Measurements from ENCODE around the gene PRCC. TPM values are rescaled to one million over a fixed set of nuclear protein-coding genes. Genes with fewer than 3 reads are reported as not detected.

PRCC gene
- total RNA-seq, 1 donor from 2014 or later = 9.2 TPM

GRCh38 chr1:156746406-156746727, 21.0 kb upstream of the PRCC start:
- FAIRE-seq = no peak
- Histone ChIP-seq H3K4me3 (ENCODE audit: low read depth, low read length) (peak overlapping the region; percentile 37), H3K27me3 (ENCODE audit: control insufficient read depth, insufficient read depth, low read length) (no peaks in the 10 kb centered on the region), H3K36me3 (ENCODE audit: control insufficient read depth, insufficient read depth, low read length) (peaks cover 13% of the 10 kb centered on the region)
- TF ChIP-seq CTCF (IDR thresholded peaks at IDR 0.05; ENCODE audit: insufficient read depth, low read length, severe bottlenecking) = no peak
- DNase-seq (ENCODE audit: low read depth) = no peak

- Histone ChIP-seq H3K27me3 (ENCODE audit: control insufficient read depth, insufficient read depth, low read length) (no peaks in the 10 kb centered on the region), H3K36me3 (ENCODE audit: control insufficient read depth, insufficient read depth, low read length) (peaks cover 13% of the 10 kb centered on the region), H3K4me3 (ENCODE audit: low read depth, low read length) (peak overlapping the region; percentile 37)
- FAIRE-seq (no peak), DNase-seq (ENCODE audit: low read depth) (peak; percentile 76)
- TF ChIP-seq CTCF (IDR thresholded peaks at IDR 0.05; ENCODE audit: insufficient read depth, low read length, severe bottlenecking) = peak; percentile 20
Measured at GRCh38 chr1:156746728-156747631, 20.4 kb upstream of the PRCC start.

- Histone ChIP-seq H3K36me3 (ENCODE audit: control insufficient read depth, insufficient read depth, low read length) (peaks cover 13% of the 10 kb centered on the region), H3K4me3 (ENCODE audit: low read depth, low read length) (peak overlapping the region; percentile 71), H3K27me3 (ENCODE audit: control insufficient read depth, insufficient read depth, low read length) (no peaks in the 10 kb centered on the region)
- DNase-seq (ENCODE audit: low read depth) = peak; percentile 70
- FAIRE-seq = no peak
- TF ChIP-seq CTCF (IDR thresholded peaks at IDR 0.05; ENCODE audit: insufficient read depth, low read length, severe bottlenecking) = no peak
Measured at GRCh38 chr1:156747742-156748669, 19.3 kb upstream of the PRCC start.

DNA sequence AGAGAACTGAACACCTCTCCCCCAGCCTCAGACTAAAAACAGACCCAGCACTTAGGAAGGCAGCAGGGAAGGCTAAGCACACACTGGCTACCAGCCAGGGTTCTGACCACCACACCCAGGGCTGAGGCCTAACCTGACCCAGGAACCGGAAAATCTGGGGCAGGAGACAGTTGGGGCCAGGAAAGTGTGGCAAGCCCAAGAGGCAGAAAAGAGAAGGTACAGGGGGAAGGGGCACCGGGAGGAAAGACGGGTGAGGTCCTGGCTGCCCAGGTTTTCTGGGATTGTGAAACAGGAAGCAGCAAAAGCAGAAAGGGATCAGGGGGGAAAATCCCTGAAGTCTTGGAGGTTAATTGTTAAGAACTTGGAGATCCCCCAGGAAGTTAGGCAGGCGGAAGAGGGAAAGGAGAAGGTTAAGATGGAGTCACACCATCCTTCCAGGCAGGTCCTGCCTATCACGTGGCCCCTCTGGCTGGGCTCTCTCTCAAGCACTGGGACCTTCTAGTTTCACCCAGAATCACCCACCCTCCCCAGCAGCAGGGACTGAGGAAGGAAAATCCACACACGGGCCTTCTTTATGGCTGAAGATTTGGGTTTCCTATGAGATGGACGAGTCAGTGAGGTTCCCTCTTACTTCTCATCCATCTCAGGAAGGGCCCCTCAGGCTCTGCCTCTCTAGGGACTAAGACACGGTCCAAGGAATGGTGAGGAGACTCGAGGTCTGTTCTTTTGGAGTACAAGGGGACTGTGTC, 18.5 kb upstream of the PRCC start:
- Histone ChIP-seq H3K4me3 (ENCODE audit: low read depth, low read length) (peak overlapping the region; percentile 71), H3K36me3 (ENCODE audit: control insufficient read depth, insufficient read depth, low read length) (peaks cover 8% of the 10 kb centered on the region), H3K27me3 (ENCODE audit: control insufficient read depth, insufficient read depth, low read length) (no peaks in the 10 kb centered on the region)
- DNase-seq (ENCODE audit: low read depth) (peak; percentile 90), FAIRE-seq (no peak)
- no peak for TF ChIP-seq CTCF (IDR thresholded peaks at IDR 0.05; ENCODE audit: insufficient read depth, low read length, severe bottlenecking)

DNA sequence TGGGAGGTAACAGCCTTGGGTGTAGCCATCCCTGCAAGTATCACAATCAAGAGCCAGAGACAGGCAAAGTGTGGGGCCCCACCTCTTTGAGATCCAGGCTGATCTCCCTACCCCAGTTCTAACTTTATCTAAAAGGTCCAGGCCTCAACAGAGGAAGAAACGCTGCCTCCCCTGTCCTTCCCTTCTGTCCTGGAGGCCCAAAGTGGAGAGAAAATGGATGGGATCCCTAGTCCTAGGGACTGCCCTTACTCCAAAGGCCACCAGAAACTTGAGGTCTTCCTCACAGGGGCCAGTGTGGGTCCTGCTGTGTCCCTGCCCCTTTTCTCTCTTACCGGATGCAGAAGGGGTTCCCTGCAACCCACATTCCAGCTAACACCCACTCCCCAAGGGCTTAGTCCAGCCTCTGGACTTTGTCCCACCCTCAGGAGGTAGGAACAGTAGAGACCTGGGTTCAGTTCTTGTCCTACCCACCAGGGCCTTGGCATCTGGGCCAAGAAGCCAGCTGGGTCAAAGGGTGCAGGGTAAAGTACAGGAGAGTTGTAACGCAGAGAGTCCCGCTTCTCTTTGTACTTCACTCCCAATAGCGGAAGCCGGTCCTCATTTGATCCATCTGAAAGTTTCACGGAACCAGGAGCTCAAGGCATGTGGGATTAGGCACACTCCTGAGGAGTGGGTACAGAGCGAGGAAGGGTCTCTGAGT, 17.8 kb upstream of the PRCC start:
- no peak for TF ChIP-seq CTCF (IDR thresholded peaks at IDR 0.05; ENCODE audit: insufficient read depth, low read length, severe bottlenecking)
- H3K27me3 ChIP-seq (ENCODE audit: control insufficient read depth, insufficient read depth, low read length) = no peaks in the 10 kb centered on the region
- H3K36me3 ChIP-seq (ENCODE audit: control insufficient read depth, insufficient read depth, low read length) = peaks cover 4% of the 10 kb centered on the region
- H3K4me3 ChIP-seq (ENCODE audit: low read depth, low read length) = peak overlapping the region; percentile 71
- DNase-seq (ENCODE audit: low read depth) (no peak), FAIRE-seq (no peak)

All from bronchial epithelial cell (primary cell).